T-helper 17 cell (primary cell): Measurements from ENCODE around the gene AUTS2. TPM values are rescaled to one million over a fixed set of nuclear protein-coding genes. Genes with fewer than 3 reads are reported as not detected.

Source experiments
- ATAC-seq: fragments of 150-1000 bp; cut with Tn5 transposase; 2 replicates; pipeline ENCODE4 v1.10.0; 2021; ENCODE audit warnings: mild to moderate bottlenecking, moderate library complexity
- DNase-seq, 3 donors: peaks; one replicate each; pipeline versions ENCODE4 v3.0.0 to v3.0.0-alpha.2; 2020 to 2021
- H3K9me3 ChIP-seq: one replicate; pipeline ENCODE4 v1.7.0; 2013; ENCODE audit warnings: low read length, mild to moderate bottlenecking; ENCODE audit not compliant: control insufficient read depth, poor library complexity, severe bottlenecking
- H3K27ac Mint-ChIP-seq: one replicate; pipeline ENCODE4 v1.8.0; 2022; ENCODE audit warnings: mild to moderate bottlenecking, moderate library complexity, mixed read lengths
- H3K27me3 Mint-ChIP-seq: one replicate; pipeline ENCODE4 v1.8.0; 2022; ENCODE audit warnings: mixed read lengths
- H3K36me3 Mint-ChIP-seq: one replicate; pipeline ENCODE4 v1.8.0; 2022; ENCODE audit warnings: low read depth, mixed read lengths
- H3K4me1 Mint-ChIP-seq: one replicate; pipeline ENCODE4 v1.8.0; 2022; ENCODE audit warnings: mild to moderate bottlenecking, mixed read lengths
- H3K4me3 Mint-ChIP-seq: one replicate; pipeline ENCODE4 v1.8.0; 2022; ENCODE audit warnings: mild to moderate bottlenecking, moderate library complexity, mixed read lengths
- total RNA-seq, 4 donors: library from RNA in 2 of 4; stranded (reverse) in 2 of 4; gene quantifications; one replicate each; pipeline ENCODE4 v1.2.3 and lab custom pipeline; 2022 to 2026

Gene AUTS2
- total RNA-seq, 2 donors from 2014 or later, result 84.2 to 89.5 TPM

DNA sequence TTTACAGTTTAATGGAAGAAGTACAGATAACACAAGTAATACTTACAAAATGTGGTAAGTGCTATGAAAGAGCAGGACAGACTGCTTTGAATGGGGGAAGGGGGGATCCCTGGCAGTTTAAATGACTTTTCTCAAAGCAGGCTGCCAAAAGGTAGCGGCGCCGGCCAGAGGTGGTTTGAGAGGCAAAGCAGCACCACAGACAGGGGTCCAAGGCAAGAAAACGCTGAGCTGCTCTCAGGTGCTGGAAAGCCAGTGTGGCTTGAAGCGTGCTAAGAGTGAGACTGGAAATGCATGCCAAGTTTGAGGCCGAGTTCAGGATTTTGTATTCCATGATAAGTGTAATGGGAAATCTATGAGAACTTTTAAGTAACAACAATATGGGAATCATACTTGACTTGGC, 437.7 kb downstream of the AUTS2 start:
- no peak overlapping the region for H3K27ac Mint-ChIP-seq
- H3K9me3 ChIP-seq, result no peaks in the 10 kb centered on the region
- ATAC-seq (no peak), DNase-seq (no peak)
- H3K4me1 Mint-ChIP-seq, result no peaks in the 10 kb centered on the region
- H3K27me3 Mint-ChIP-seq, result no peaks in the 10 kb centered on the region
- no peak overlapping the region for H3K4me3 Mint-ChIP-seq
- no peaks in the 10 kb centered on the region for H3K36me3 Mint-ChIP-seq

DNA sequence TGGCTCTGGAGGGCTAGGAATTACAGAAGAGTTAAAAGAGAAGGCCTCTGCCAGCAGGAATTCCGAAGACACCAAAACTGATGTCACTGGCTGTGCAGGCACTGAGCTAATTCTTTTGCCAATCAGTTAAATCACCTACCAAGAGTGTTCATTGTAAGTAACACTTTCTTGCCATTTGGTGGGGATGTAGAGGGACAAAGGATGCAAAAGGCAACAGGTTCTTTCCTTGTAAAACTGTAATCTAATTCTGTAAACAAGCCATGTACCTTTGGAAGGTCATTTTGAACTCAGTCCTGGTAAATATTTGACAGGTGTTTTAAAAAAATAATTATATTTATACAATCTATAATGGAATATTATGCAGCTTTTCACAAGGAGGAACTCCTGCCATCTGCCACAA, 438.4 kb downstream of the AUTS2 start:
- ATAC-seq (no peak), DNase-seq (no peak)
- no peaks in the 10 kb centered on the region for H3K36me3 Mint-ChIP-seq
- no peaks in the 10 kb centered on the region for H3K4me1 Mint-ChIP-seq
- no peak overlapping the region for H3K27ac Mint-ChIP-seq
- H3K9me3 ChIP-seq, result no peaks in the 10 kb centered on the region
- H3K27me3 Mint-ChIP-seq, result no peaks in the 10 kb centered on the region
- no peak overlapping the region for H3K4me3 Mint-ChIP-seq

DNA sequence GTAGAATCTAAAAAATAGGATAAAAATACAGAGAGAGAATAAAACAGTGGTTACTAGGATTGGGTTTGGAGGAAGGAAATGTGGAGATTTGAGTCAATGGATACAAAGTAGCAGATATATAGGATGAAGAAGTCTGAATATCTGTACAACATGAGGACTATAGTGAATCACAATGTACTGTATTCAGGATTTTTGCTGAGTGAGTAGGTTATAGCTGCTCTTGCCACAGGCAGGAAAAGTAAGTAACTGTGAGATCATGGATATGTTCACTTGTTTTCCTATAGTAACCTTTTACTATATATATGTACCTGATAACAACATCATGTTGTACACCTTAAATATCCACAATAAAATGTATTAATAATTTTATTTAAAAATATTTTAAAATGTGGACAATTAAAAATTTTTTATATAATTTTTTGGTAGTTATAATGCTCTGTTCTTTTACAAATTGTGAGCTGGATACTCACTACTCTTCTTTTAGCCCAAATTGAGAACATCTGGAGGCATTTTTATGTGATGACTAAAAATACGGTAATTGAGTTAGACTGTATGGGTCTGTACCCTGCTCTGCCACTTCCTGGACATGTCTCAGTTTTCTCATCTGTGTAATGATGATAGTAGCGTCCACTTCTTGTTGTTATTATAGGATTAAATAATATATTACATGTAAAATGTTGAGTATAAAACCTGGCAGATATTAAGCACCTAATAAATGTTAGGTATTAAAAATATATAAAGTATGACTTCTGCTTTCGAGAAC, 439.1 kb downstream of the AUTS2 start:
- H3K4me3 Mint-ChIP-seq, result no peak overlapping the region
- no peaks in the 10 kb centered on the region for H3K27me3 Mint-ChIP-seq

DNA sequence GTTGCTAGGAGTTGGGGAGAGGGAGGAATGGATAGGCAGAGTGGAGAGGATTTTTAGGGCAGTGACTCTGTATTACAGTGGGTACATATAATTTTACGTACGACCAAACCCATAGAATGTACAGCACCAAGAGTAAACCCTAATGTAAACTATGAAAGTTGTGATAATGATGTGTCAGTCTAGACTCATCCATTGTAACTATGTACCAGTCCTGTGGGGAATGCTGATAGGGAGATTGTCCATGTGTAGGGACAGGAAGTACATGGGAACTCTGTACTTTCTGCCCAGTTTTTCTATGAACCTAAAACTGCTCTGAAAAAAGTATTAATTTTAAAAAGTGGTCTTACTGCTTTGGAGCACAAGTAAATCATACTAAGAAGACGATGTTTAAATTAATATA, 441.8 kb downstream of the AUTS2 start:
- DNase-seq, result no peak
- H3K4me3 Mint-ChIP-seq, result no peak overlapping the region
- no peaks in the 10 kb centered on the region for H3K27me3 Mint-ChIP-seq
- ATAC-seq, result no peak
- H3K27ac Mint-ChIP-seq, result no peak overlapping the region
- no peaks in the 10 kb centered on the region for H3K9me3 ChIP-seq
- H3K4me1 Mint-ChIP-seq, result no peaks in the 10 kb centered on the region
- H3K36me3 Mint-ChIP-seq, result no peaks in the 10 kb centered on the region

More for the DNA sequence above, 439.1 kb downstream of the AUTS2 start:
- Mint-ChIP-seq H3K4me1 (no peaks in the 10 kb centered on the region), H3K27ac (no peak overlapping the region), H3K36me3 (no peaks in the 10 kb centered on the region)
- ATAC-seq (no peak), DNase-seq (no peak)
- no peaks in the 10 kb centered on the region for H3K9me3 ChIP-seq

DNA sequence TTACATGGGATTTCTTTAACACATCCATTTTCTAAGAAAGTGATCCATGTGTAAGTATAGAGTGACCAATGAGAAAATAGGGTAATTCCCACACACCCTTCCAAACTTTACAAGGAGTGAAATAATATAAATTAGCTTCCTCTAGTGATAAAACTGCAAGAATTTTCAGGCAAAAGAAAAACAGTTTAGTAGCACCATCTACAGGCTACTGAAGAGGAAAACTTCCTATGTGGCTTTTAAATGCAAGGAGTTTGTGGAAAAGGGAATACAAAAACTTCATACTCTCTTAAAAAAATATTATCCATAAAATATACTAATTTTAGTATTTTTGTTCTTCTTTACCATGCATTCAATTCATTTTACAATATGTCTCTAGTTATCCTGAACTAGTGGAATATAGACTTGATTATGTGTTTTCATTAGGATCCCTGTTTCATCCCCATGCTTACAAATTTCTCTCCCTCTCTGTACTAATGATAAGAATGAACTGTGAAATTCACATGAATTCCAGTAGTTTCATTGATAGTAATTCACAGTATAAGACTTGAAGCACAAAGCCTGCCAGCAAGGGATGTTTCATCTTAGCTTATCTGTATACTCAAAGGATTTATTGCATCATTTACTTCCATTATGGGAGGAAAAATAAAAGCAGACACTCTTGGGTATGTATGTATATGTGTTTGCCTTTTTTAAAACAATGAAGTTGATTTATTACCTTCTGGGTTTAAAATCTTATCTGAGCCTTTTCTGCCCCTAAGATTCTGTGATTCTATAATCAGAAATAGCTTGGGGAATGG, 442.9 kb downstream of the AUTS2 start:
- DNase-seq, result no peak
- H3K27me3 Mint-ChIP-seq, result no peaks in the 10 kb centered on the region

DNA sequence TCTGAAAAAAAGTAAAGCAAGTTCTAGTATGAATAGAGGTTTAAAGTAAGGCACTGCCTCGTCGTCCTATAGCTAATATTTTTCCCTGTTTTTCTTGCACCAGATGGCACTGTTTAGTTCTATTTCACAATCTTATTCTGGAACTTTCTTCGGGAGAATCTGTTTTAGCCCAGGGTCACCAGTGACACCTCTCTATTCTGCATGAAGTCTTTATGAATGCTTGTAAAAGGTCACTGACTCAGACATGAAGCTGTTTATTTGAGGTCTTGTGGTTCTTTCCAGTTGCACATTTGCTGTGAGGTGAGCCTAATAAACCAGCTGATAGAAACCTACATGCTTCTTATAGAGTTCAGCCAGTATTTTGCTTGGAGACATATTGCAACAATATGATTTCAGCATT, 444.3 kb downstream of the AUTS2 start:
- Mint-ChIP-seq H3K27ac (no peak overlapping the region), H3K36me3 (no peaks in the 10 kb centered on the region), H3K4me3 (no peak overlapping the region), H3K27me3 (no peaks in the 10 kb centered on the region), H3K4me1 (no peaks in the 10 kb centered on the region)
- no peak for DNase-seq
- ATAC-seq, result no peak
- no peaks in the 10 kb centered on the region for H3K9me3 ChIP-seq

More for the DNA sequence above, 442.9 kb downstream of the AUTS2 start:
- Mint-ChIP-seq H3K4me3 (no peak overlapping the region), H3K36me3 (no peaks in the 10 kb centered on the region), H3K27ac (no peak overlapping the region), H3K4me1 (no peaks in the 10 kb centered on the region)
- H3K9me3 ChIP-seq, result no peaks in the 10 kb centered on the region
- ATAC-seq, result no peak

- no peak for ATAC-seq
- no peaks in the 10 kb centered on the region for H3K27me3 Mint-ChIP-seq
- H3K4me1 Mint-ChIP-seq, result no peaks in the 10 kb centered on the region
- no peak for DNase-seq
- no peaks in the 10 kb centered on the region for H3K9me3 ChIP-seq
- no peak overlapping the region for H3K27ac Mint-ChIP-seq
- H3K36me3 Mint-ChIP-seq, result no peaks in the 10 kb centered on the region
- H3K4me3 Mint-ChIP-seq, result no peak overlapping the region
These were observed 444.8 kb downstream of the AUTS2 start for GRCh38 chr7:70043015-70043538.

- ATAC-seq (no peak), DNase-seq (no peak)
- Mint-ChIP-seq H3K27me3 (no peaks in the 10 kb centered on the region), H3K4me3 (no peak overlapping the region), H3K4me1 (no peaks in the 10 kb centered on the region), H3K36me3 (no peaks in the 10 kb centered on the region), H3K27ac (no peak overlapping the region)
- no peaks in the 10 kb centered on the region for H3K9me3 ChIP-seq
These were observed 445.8 kb downstream of the AUTS2 start for GRCh38 chr7:70044064-70044463.

DNA sequence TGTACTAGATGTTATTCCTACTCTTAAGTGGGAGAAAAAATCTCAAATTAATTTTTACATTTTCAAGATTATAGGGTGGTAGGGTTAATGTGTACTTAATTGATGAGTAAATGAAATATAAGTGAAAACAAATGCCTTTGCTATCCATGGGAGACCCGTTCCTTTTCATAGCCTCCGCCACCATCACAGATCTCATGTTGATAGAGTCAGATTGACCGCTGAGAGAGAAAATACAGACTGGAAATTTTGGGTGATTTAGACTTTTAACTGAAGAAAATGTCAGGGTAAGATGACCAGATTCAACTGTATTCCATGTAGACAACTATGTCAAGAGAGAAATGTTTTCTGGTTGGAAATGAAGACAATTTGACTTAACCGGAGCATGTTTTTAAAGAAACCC, 446.2 kb downstream of the AUTS2 start:
- H3K27ac Mint-ChIP-seq, result no peak overlapping the region
- H3K4me3 Mint-ChIP-seq, result no peak overlapping the region

GRCh38 chr7:70044981-70045380, 446.7 kb downstream of the AUTS2 start:
- H3K4me3 Mint-ChIP-seq, result no peak overlapping the region
- no peaks in the 10 kb centered on the region for H3K36me3 Mint-ChIP-seq
- no peaks in the 10 kb centered on the region for H3K4me1 Mint-ChIP-seq
- H3K27ac Mint-ChIP-seq, result no peak overlapping the region
- DNase-seq, result no peak
- no peak for ATAC-seq
- H3K9me3 ChIP-seq, result no peaks in the 10 kb centered on the region
- H3K27me3 Mint-ChIP-seq, result no peaks in the 10 kb centered on the region

More for the DNA sequence above, 446.2 kb downstream of the AUTS2 start:
- H3K9me3 ChIP-seq, result no peaks in the 10 kb centered on the region
- DNase-seq, result no peak
- Mint-ChIP-seq H3K36me3 (no peaks in the 10 kb centered on the region), H3K27me3 (no peaks in the 10 kb centered on the region), H3K4me1 (no peaks in the 10 kb centered on the region)
- ATAC-seq, result no peak

DNA sequence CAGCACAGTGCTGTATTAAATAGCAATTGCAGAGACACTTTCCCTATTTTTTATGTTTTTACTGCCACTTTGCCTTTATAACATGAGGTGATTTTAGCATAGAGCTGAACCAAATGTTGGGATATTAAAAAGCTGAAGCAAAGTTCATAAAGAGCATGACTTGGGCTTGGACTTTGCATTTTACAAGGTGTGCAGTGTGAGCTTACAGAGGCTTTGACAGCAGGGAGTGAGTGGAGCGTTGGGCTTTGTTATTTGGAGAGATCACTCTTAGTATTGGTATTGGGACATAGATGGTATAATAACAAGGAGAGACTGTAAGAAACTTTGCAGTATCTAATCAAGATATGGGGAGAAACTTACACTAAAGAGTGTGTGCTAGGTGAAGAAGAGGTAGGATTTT, 449.1 kb downstream of the AUTS2 start:
- H3K27me3 Mint-ChIP-seq, result no peaks in the 10 kb centered on the region
- H3K4me1 Mint-ChIP-seq, result no peaks in the 10 kb centered on the region
- DNase-seq (no peak), ATAC-seq (no peak)
- H3K27ac Mint-ChIP-seq, result no peak overlapping the region
- H3K9me3 ChIP-seq, result no peaks in the 10 kb centered on the region
- no peak overlapping the region for H3K4me3 Mint-ChIP-seq
- H3K36me3 Mint-ChIP-seq, result no peaks in the 10 kb centered on the region

DNA sequence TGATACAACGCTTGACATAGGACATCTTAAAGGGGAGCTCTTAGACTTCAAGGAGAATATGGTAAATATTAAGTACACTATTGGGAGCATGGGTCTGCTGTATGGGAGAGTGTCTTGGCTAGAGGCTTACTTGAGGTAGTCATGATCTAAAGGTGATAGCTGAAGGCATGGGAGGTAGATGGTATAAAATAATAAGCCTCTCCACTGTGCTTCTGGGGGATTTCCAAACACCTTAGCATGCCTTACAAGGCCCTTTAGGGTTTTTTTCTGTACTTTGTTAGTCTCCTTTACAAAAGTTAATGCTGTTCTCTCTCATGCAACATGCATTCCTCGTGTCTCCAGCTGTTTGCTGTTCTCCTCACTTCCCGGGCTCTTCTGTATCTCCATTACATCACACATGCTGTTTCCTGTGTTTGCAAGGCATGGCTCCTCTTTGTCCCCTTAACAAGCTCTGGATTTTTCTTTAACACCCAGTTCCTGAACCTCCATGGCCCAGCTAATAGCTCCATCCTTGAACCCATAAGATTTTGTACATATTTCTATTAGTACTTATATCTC, 449.7 kb downstream of the AUTS2 start:
- Mint-ChIP-seq H3K4me3 (no peak overlapping the region), H3K4me1 (no peaks in the 10 kb centered on the region), H3K27ac (no peak overlapping the region), H3K27me3 (no peaks in the 10 kb centered on the region), H3K36me3 (no peaks in the 10 kb centered on the region)
- H3K9me3 ChIP-seq, result no peaks in the 10 kb centered on the region
- DNase-seq, result no peak
- ATAC-seq, result no peak

GRCh38 chr7:70051726-70052125, 453.5 kb downstream of the AUTS2 start:
- ATAC-seq (no peak), DNase-seq (no peak)
- Mint-ChIP-seq H3K4me3 (no peak overlapping the region), H3K4me1 (no peaks in the 10 kb centered on the region), H3K27ac (no peak overlapping the region), H3K27me3 (no peaks in the 10 kb centered on the region), H3K36me3 (no peaks in the 10 kb centered on the region)
- H3K9me3 ChIP-seq, result no peaks in the 10 kb centered on the region
